Measurements from ENCODE around the gene GTF2A2.

The GTF2A2 gene

DNA sequence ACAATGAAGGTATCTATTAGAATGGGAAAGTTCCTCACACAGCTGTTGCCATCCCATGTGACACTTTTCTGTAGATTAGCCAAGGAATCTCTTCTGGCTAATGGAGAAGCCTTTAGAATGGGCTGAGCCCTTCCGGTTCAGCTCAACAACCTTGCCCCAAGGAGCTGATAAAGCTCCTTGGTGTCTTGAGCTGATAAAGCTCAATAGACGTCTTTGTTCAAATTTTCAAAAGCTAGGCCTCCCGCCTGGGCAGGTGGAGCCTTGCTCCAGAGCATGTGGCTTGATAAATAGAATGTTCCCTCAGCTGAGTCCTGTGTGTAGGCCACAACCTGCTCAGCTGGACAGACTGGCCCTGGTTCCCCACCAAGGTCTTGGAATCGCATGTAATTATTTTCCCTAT is 39.0 kb upstream of the GTF2A2 start:
- Histone ChIP-seq H3K4me1 (ENCODE audit: control insufficient read depth, insufficient read depth, low read length) (no peaks in the 10 kb centered on the region), H3K9me3 (ENCODE audit: control insufficient read depth, insufficient read depth, low read depth, low read length) (no peaks in the 10 kb centered on the region), H3K4me3 (ENCODE audit: low read depth, low read length) (no peak overlapping the region), H3K36me3 (ENCODE audit: control insufficient read depth in 2 of 2, insufficient read depth in 1 of 2, low read length in 2 of 2) (no peaks in the 10 kb centered on the region), H3K27ac (ENCODE audit: extremely low read depth, low read depth, low read length) (no peak overlapping the region)
- TF ChIP-seq, protein P1, sequence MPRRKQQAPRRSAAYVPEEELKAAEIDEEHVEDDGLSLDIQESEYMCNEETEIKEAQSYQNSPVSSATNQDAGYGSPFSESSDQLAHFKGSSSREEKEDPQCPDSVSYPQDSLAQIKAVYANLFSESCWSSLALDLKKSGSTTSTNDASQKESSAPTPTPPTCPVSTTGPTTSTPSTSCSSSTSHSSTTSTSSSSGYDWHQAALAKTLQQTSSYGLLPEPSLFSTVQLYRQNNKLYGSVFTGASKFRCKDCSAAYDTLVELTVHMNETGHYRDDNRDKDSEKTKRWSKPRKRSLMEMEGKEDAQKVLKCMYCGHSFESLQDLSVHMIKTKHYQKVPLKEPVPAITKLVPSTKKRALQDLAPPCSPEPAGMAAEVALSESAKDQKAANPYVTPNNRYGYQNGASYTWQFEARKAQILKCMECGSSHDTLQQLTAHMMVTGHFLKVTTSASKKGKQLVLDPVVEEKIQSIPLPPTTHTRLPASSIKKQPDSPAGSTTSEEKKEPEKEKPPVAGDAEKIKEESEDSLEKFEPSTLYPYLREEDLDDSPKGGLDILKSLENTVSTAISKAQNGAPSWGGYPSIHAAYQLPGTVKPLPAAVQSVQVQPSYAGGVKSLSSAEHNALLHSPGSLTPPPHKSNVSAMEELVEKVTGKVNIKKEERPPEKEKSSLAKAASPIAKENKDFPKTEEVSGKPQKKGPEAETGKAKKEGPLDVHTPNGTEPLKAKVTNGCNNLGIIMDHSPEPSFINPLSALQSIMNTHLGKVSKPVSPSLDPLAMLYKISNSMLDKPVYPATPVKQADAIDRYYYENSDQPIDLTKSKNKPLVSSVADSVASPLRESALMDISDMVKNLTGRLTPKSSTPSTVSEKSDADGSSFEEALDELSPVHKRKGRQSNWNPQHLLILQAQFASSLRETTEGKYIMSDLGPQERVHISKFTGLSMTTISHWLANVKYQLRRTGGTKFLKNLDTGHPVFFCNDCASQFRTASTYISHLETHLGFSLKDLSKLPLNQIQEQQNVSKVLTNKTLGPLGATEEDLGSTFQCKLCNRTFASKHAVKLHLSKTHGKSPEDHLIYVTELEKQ (tag by site-specific recombination; IDR thresholded peaks at IDR 0.05; ENCODE audit: borderline replicate concordance): no peak
- TF ChIP-seq, protein P2, sequence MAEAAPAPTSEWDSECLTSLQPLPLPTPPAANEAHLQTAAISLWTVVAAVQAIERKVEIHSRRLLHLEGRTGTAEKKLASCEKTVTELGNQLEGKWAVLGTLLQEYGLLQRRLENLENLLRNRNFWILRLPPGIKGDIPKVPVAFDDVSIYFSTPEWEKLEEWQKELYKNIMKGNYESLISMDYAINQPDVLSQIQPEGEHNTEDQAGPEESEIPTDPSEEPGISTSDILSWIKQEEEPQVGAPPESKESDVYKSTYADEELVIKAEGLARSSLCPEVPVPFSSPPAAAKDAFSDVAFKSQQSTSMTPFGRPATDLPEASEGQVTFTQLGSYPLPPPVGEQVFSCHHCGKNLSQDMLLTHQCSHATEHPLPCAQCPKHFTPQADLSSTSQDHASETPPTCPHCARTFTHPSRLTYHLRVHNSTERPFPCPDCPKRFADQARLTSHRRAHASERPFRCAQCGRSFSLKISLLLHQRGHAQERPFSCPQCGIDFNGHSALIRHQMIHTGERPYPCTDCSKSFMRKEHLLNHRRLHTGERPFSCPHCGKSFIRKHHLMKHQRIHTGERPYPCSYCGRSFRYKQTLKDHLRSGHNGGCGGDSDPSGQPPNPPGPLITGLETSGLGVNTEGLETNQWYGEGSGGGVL (tag by site-specific recombination; IDR thresholded peaks at IDR 0.05): no peak
- TF ChIP-seq ZNF837 (tag by site-specific recombination; IDR thresholded peaks at IDR 0.05) (no peak), ZFP3 (tag by site-specific recombination; IDR thresholded peaks at IDR 0.05; ENCODE audit: low read depth) (no peak), ZNF157 (tag by site-specific recombination; IDR thresholded peaks at IDR 0.05) (no peak), ZNF121 (tag by site-specific recombination; IDR thresholded peaks at IDR 0.05) (no peak), ZNF558 (tag by site-specific recombination; IDR thresholded peaks at IDR 0.05) (no peak), ZNF114 (tag by site-specific recombination; IDR thresholded peaks at IDR 0.05) (no peak), ZBTB8A (tag by site-specific recombination; IDR thresholded peaks at IDR 0.05) (no peak), ZFP69B (tag by site-specific recombination; IDR thresholded peaks at IDR 0.05) (no peak), KLF8 (tag by site-specific recombination; IDR thresholded peaks at IDR 0.05) (no peak)
- ChIA-PET POLR2A (no interaction called here), CTCF (interaction anchor here (0.8 kb wide), 1 partner anchor 632 kb away, joined by 8 read pairs; no protein-coding TSS in a partner anchor)

DNA sequence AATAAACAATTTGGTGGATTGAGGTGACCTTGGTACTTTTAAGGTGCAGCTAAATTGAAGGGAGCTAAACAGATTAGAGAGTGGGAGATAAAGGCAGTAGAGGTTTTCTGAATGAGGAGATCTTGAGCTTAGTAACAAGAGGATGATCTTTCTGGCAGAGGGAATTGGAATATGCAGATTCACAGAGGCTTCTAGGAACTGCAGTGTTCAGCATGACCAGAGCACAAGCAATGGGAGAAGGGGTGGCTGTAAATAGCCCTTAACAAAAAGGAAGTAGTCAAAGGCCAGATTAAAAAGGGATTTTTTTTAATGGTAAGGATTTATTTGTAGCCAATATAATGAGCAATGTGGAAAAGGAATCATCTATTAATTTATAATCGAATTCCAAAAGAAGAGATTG is 37.5 kb upstream of the GTF2A2 start:
- ChIA-PET POLR2A (no interaction called here), CTCF (interaction anchor here (0.6 to 6.4 kb wide), 3 partner anchors 42 to 855 kb away, joined by 3 to 64 read pairs (median 3); no protein-coding TSS in a partner anchor)
- TF ChIP-seq ZNF791 (tag by site-specific recombination; IDR thresholded peaks at IDR 0.05) (no peak), ZFP41 (tag by site-specific recombination; IDR thresholded peaks at IDR 0.05; ENCODE audit: borderline replicate concordance) (no peak), SP7 (tag by site-specific recombination; IDR thresholded peaks at IDR 0.05) (no peak), ZNF157 (tag by site-specific recombination; IDR thresholded peaks at IDR 0.05) (no peak), ZNF792 (tag by site-specific recombination; IDR thresholded peaks at IDR 0.05) (no peak), ZNF404 (tag by site-specific recombination; IDR thresholded peaks at IDR 0.05) (no peak), ZNF423 (tag by site-specific recombination; IDR thresholded peaks at IDR 0.05) (no peak), ZNF341 (tag by site-specific recombination; IDR thresholded peaks at IDR 0.05; ENCODE audit: low read depth) (no peak), ZNF311 (tag by site-specific recombination; IDR thresholded peaks at IDR 0.05; ENCODE audit: borderline replicate concordance) (no peak), ZNF146 (tag by site-specific recombination; IDR thresholded peaks at IDR 0.05) (no peak)
- TF ChIP-seq, protein P3, sequence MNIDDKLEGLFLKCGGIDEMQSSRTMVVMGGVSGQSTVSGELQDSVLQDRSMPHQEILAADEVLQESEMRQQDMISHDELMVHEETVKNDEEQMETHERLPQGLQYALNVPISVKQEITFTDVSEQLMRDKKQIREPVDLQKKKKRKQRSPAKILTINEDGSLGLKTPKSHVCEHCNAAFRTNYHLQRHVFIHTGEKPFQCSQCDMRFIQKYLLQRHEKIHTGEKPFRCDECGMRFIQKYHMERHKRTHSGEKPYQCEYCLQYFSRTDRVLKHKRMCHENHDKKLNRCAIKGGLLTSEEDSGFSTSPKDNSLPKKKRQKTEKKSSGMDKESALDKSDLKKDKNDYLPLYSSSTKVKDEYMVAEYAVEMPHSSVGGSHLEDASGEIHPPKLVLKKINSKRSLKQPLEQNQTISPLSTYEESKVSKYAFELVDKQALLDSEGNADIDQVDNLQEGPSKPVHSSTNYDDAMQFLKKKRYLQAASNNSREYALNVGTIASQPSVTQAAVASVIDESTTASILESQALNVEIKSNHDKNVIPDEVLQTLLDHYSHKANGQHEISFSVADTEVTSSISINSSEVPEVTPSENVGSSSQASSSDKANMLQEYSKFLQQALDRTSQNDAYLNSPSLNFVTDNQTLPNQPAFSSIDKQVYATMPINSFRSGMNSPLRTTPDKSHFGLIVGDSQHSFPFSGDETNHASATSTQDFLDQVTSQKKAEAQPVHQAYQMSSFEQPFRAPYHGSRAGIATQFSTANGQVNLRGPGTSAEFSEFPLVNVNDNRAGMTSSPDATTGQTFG (tag by site-specific recombination; IDR thresholded peaks at IDR 0.05; ENCODE audit: borderline replicate concordance): no peak
- TF ChIP-seq, protein P4, sequence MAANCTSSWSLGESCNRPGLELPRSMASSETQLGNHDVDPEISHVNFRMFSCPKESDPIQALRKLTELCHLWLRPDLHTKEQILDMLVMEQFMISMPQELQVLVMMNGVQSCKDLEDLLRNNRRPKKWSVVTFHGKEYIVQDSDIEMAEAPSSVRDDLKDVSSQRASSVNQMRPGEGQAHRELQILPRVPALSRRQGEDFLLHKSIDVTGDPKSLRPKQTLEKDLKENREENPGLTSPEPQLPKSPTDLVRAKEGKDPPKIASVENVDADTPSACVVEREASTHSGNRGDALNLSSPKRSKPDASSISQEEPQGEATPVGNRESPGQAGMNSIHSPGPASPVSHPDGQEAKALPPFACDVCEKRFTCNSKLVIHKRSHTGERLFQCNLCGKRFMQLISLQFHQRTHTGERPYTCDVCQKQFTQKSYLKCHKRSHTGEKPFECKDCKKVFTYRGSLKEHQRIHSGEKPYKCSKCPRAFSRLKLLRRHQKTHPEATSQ (tag by site-specific recombination; IDR thresholded peaks at IDR 0.05): no peak
- TF ChIP-seq, protein P5, sequence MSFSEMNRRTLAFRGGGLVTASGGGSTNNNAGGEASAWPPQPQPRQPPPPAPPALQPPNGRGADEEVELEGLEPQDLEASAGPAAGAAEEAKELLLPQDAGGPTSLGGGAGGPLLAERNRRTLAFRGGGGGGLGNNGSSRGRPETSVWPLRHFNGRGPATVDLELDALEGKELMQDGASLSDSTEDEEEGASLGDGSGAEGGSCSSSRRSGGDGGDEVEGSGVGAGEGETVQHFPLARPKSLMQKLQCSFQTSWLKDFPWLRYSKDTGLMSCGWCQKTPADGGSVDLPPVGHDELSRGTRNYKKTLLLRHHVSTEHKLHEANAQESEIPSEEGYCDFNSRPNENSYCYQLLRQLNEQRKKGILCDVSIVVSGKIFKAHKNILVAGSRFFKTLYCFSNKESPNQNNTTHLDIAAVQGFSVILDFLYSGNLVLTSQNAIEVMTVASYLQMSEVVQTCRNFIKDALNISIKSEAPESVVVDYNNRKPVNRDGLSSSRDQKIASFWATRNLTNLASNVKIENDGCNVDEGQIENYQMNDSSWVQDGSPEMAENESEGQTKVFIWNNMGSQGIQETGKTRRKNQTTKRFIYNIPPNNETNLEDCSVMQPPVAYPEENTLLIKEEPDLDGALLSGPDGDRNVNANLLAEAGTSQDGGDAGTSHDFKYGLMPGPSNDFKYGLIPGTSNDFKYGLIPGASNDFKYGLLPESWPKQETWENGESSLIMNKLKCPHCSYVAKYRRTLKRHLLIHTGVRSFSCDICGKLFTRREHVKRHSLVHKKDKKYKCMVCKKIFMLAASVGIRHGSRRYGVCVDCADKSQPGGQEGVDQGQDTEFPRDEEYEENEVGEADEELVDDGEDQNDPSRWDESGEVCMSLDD (tag by site-specific recombination; IDR thresholded peaks at IDR 0.05): no peak

More for the DNA sequence above, 37.5 kb upstream of the GTF2A2 start:
- no peaks in the 10 kb centered on the region for H3K4me1 ChIP-seq (ENCODE audit: control insufficient read depth, insufficient read depth, low read length)
- H3K36me3 ChIP-seq (ENCODE audit: control insufficient read depth in 2 of 2, insufficient read depth in 1 of 2, low read length in 2 of 2): no peaks in the 10 kb centered on the region
- no peak overlapping the region for H3K4me3 ChIP-seq (ENCODE audit: low read depth, low read length)
- H3K27ac ChIP-seq (ENCODE audit: extremely low read depth, low read depth, low read length): no peak overlapping the region
- no peaks in the 10 kb centered on the region for H3K9me3 ChIP-seq (ENCODE audit: control insufficient read depth, insufficient read depth, low read depth, low read length)
